Smooth muscle cell (in vitro differentiated cells): Measurements from ENCODE around the gene RANBP10. TPM values are rescaled to one million over a fixed set of nuclear protein-coding genes. Genes with fewer than 3 reads are reported as not detected.

ENCODE experiments used
- DNase-seq: peaks from one replicate; lab custom pipeline; 2025; ENCODE audit not compliant: unreplicated experiment; lab: John Stamatoyannopoulos, UW
- H2AFZ ChIP-seq: fragments of 200-600 bp; sonication (generic); 2 replicates; pipeline ENCODE4 v1.6.0; 2016; ENCODE audit warnings: antibody characterized with exemption, low read depth, mild to moderate bottlenecking
- H3F3A ChIP-seq: fragments of 200-600 bp; sonication (generic); 2 replicates; pipeline ENCODE4 v1.6.0; 2017; ENCODE audit warnings: antibody characterized with exemption, low read depth
- H3K27ac ChIP-seq: fragments of 200-600 bp; sonication (generic); 2 replicates; pipeline ENCODE4 v1.5.1; 2016; ENCODE audit warnings: low read depth, mild to moderate bottlenecking
- H3K27me3 ChIP-seq: fragments of 200-600 bp; sonication (generic); 2 replicates; pipeline ENCODE4 v1.6.1; 2016; ENCODE audit warnings: low read depth, mild to moderate bottlenecking
- H3K36me3 ChIP-seq: fragments of 200-600 bp; sonication (generic); 2 replicates; pipeline ENCODE4 v1.5.1; 2016; ENCODE audit warnings: low read depth
- H3K4me1 ChIP-seq: fragments of 200-600 bp; sonication (generic); 2 replicates; pipeline ENCODE4 v1.5.1; 2016; ENCODE audit warnings: low read depth
- H3K4me2 ChIP-seq: fragments of 200-600 bp; sonication (generic); 2 replicates; pipeline ENCODE4 v1.6.0; 2016; ENCODE audit warnings: mild to moderate bottlenecking
- H3K4me3 ChIP-seq: fragments of 200-600 bp; sonication (generic); 2 replicates; pipeline ENCODE4 v1.5.1; 2016; ENCODE audit warnings: mild to moderate bottlenecking
- H3K79me2 ChIP-seq: fragments of 200-600 bp; sonication (generic); 2 replicates; pipeline ENCODE4 v1.6.0; 2016; ENCODE audit warnings: low read depth, mild to moderate bottlenecking
- H3K9ac ChIP-seq: fragments of 200-600 bp; sonication (generic); 2 replicates; pipeline ENCODE4 v1.6.0; 2016; ENCODE audit warnings: low read depth
- H3K9me3 ChIP-seq: fragments of 200-600 bp; sonication (generic); replicated peaks from 2 replicates; pipeline ENCODE4 v1.5.1; 2016; ENCODE audit warnings: low read depth
- H4K20me1 ChIP-seq: fragments of 200-600 bp; sonication (generic); 2 replicates; pipeline ENCODE4 v1.6.0; 2016; ENCODE audit warnings: low read depth
- WGBS: methylation state at CpG from one replicate; pipeline ENCODE4 v1.1.7; 2016; ENCODE audit warnings: low lambda C conversion rate; 5-methylcytosine and 5-hydroxymethylcytosine counted together
- polyA plus RNA-seq: library from polyadenylated mRNA; unstranded; fragments of >200 nt; fragmentation: Nextera tagmentation; extraction: Ambion mirVana; gene quantifications from 2 replicates; pipeline ENCODE4 v1.2.1, GENCODE V29; 2016
- total RNA-seq: library from RNA; depleted of rRNA; stranded (reverse); fragments of >200 nt; gene quantifications from 2 replicates; pipeline ENCODE4 v1.2.3, GENCODE V29; 2014
- TF ChIP-seq, protein P1 (sequence below): fragments of 200-600 bp; sonication (generic); IDR thresholded peaks from 2 replicates; pipeline ENCODE4 v1.5.1; 2017; ENCODE audit warnings: borderline replicate concordance, mild to moderate bottlenecking, antibody characterized with exemption; ENCODE audit not compliant: insufficient read depth, poor library complexity, severe bottlenecking

RANBP10 gene
- total and polyA plus RNA-seq, 2 experiments from 2014 or later, result 4.6 to 5.9 TPM

DNA sequence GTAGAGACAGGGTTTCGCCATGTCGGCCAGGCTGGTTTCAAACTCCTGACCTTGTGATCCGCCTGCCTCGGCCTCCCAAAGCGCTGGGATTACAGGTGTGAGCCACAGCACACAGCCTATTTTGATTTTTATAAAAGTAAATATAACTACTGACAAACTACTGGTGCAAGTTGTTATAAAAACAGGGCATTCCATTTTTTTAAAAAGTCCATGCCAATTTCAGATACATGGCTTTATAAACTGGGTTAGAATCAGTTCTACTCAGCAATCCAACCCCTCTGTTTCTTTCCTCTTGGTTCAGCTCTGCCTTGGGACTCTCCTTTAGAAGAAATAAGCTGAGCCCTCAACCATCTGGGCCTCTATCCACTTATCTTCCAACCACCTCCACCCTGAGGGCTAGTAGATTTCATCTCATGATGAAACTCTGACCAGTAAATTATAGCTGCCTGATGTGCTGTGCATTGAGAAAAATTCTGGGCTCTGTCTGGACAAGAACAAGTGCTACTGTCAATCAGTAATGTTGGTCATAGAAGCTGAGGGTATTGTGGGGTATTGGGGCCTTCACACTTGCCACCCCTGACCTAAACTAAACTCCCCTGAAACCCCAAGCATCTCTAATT lies 10.2 kb downstream of the RANBP10 start:
- Histone ChIP-seq H3K27me3 (no peaks in the 10 kb centered on the region), H3K9ac (no peak overlapping the region), H3K4me3 (no peak overlapping the region), H3K27ac (no peak overlapping the region), H3K4me1 (no peaks in the 10 kb centered on the region), H4K20me1 (peaks cover 94% of the 10 kb centered on the region), H3K79me2 (peaks cover 39% of the 10 kb centered on the region), H3F3A (no peaks in the 10 kb centered on the region), H3K36me3 (no peaks in the 10 kb centered on the region), H3K9me3 (no peaks in the 10 kb centered on the region), H2AFZ (no peak overlapping the region), H3K4me2 (no peak overlapping the region)
- no peak for DNase-seq
- 95% methylated on average over 5 of the region's 5 CpGs for WGBS
- TF ChIP-seq, protein P1, sequence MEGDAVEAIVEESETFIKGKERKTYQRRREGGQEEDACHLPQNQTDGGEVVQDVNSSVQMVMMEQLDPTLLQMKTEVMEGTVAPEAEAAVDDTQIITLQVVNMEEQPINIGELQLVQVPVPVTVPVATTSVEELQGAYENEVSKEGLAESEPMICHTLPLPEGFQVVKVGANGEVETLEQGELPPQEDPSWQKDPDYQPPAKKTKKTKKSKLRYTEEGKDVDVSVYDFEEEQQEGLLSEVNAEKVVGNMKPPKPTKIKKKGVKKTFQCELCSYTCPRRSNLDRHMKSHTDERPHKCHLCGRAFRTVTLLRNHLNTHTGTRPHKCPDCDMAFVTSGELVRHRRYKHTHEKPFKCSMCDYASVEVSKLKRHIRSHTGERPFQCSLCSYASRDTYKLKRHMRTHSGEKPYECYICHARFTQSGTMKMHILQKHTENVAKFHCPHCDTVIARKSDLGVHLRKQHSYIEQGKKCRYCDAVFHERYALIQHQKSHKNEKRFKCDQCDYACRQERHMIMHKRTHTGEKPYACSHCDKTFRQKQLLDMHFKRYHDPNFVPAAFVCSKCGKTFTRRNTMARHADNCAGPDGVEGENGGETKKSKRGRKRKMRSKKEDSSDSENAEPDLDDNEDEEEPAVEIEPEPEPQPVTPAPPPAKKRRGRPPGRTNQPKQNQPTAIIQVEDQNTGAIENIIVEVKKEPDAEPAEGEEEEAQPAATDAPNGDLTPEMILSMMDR, result no peak

DNA sequence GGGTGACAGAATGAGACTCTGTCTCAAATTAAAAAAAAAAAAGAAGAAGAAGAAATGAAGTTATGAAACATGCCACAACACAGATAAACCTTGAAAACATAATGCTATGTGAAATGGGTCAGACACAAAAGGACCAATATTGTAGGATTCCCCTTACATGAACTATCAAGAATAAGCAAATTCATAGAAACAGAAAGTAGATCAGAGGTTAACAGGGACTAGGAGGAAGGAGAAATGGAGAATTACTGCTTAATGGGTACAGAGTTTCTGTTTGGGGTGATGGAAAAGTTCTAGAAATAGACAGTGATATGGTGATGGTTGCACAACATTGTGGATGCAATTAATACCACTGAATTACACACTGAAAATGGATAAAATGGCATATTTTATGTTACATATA lies 16.3 kb downstream of the RANBP10 start:
- Histone ChIP-seq H3K27ac (no peak overlapping the region), H2AFZ (no peak overlapping the region), H4K20me1 (peaks cover 96% of the 10 kb centered on the region), H3K4me3 (no peak overlapping the region), H3K27me3 (no peaks in the 10 kb centered on the region), H3K4me2 (no peak overlapping the region), H3F3A (no peaks in the 10 kb centered on the region), H3K4me1 (no peaks in the 10 kb centered on the region), H3K36me3 (no peaks in the 10 kb centered on the region), H3K79me2 (peaks cover 31% of the 10 kb centered on the region), H3K9me3 (no peaks in the 10 kb centered on the region), H3K9ac (no peak overlapping the region)
- no peak for DNase-seq
- TF ChIP-seq, protein P1, result no peak

GRCh38 chr16:67786491-67786890 lies 19.9 kb downstream of the RANBP10 start:
- Histone ChIP-seq H3K9ac (no peak overlapping the region), H3K9me3 (no peaks in the 10 kb centered on the region), H4K20me1 (peaks cover 91% of the 10 kb centered on the region), H3K4me1 (no peaks in the 10 kb centered on the region), H2AFZ (no peak overlapping the region), H3K36me3 (no peaks in the 10 kb centered on the region), H3K4me3 (no peak overlapping the region), H3K27me3 (no peaks in the 10 kb centered on the region), H3K27ac (no peak overlapping the region), H3K4me2 (no peak overlapping the region), H3F3A (no peaks in the 10 kb centered on the region), H3K79me2 (peaks cover 12% of the 10 kb centered on the region)
- DNase-seq, result no peak
- TF ChIP-seq, protein P1, result no peak
- WGBS, result 96% methylated on average over 5 of the region's 5 CpGs

DNA sequence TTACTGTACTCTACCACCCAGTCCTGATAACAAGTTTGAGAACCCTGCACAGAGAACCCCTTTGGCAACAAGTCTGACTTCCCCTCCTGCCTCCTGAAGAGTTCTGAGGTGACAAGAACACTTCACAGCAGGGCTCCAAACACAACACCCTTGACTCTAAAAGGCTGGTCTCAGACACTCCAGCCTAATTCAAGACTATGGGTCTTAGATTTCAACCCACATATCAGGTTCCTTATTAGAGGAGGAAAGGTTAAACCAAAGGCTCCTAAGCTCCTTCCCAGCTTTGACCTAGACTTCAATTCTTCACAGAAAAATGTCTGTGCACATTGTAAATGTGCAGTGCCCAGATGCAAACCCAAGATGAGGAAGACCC lies 23.0 kb downstream of the RANBP10 start:
- Histone ChIP-seq H4K20me1 (peaks cover 92% of the 10 kb centered on the region), H3K9ac (no peak overlapping the region), H3K4me1 (no peaks in the 10 kb centered on the region), H3K9me3 (no peaks in the 10 kb centered on the region), H3K79me2 (peaks cover 25% of the 10 kb centered on the region), H3K4me3 (no peak overlapping the region), H3K36me3 (no peaks in the 10 kb centered on the region), H3K4me2 (no peak overlapping the region), H3F3A (no peaks in the 10 kb centered on the region), H2AFZ (no peak overlapping the region), H3K27ac (no peak overlapping the region), H3K27me3 (no peaks in the 10 kb centered on the region)
- TF ChIP-seq, protein P1, result no peak
- DNase-seq, result no peak
